A549 (cell line): ENCODE results near the gene NTN5.

Experiments used
- BHLHE40 ChIP-seq: IDR thresholded peaks from 2 replicates; pipeline ENCODE4 v1.6.1; 2012; ENCODE audit warnings: low read depth, low read length, inconsistent platforms
- CTCF ChIP-seq: fragments of >200 bp; sonication (Bioruptor Twin); formaldehyde crosslinking; IDR thresholded peaks from 3 replicates; pipeline ENCODE4 v1.5.1; 2016
- HDAC2 ChIP-seq: fragments of 200-600 bp; sonication (generic); IDR thresholded peaks from 2 replicates; pipeline ENCODE4 v1.6.1; 2016
- MAZ ChIP-seq: fragments of 150-350 bp; IDR thresholded peaks from 2 replicates; pipeline ENCODE4 v1.6.1; 2014; ENCODE audit warnings: antibody characterized with exemption, low read depth, low read length, borderline replicate concordance
- MYC ChIP-seq: IDR thresholded peaks from 2 replicates; pipeline ENCODE4 v1.6.1; 2012; ENCODE audit warnings: mild to moderate bottlenecking, inconsistent platforms, low read length, improper control_type of control experiment, borderline replicate concordance
- POLR2A ChIP-seq: IDR thresholded peaks from 2 replicates; pipeline ENCODE4 v1.6.1; 2012; ENCODE audit warnings: mild to moderate bottlenecking, low read length
- RNF2 ChIP-seq: fragments of 200-600 bp; sonication (generic); IDR thresholded peaks from 2 replicates; pipeline ENCODE4 v1.6.1; 2016; ENCODE audit warnings: low read depth, mild to moderate bottlenecking, antibody characterized with exemption, moderate library complexity, borderline replicate concordance
- ZFP36 ChIP-seq: fragments of 450-650 bp; IDR thresholded peaks from 2 replicates; pipeline ENCODE4 v1.6.1; 2014; ENCODE audit warnings: borderline replicate concordance; ENCODE audit not compliant: partially characterized antibody

GRCh38 chr19:48685583-48685982 lies 12.8 kb upstream of the NTN5 start:
- TF ChIP-seq MYC (no peak), MAZ (no peak), ZFP36 (no peak), CTCF (no peak), RNF2 (no peak), HDAC2 (no peak), POLR2A (no peak), BHLHE40 (no peak)
